IMR-90 (cell line): ENCODE data around the gene NKAIN4. TPM values are rescaled to one million over a fixed set of nuclear protein-coding genes. Genes with fewer than 3 reads are reported as not detected.

Experiments used
- ELK1 ChIP-seq: fragments of 150-350 bp; IDR thresholded peaks from 2 replicates; pipeline ENCODE4 v1.6.1; 2016; ENCODE audit warnings: low read depth, mild to moderate bottlenecking, low read length, moderate library complexity, borderline replicate concordance
- NFE2L2 ChIP-seq: fragments of 150-350 bp; IDR thresholded peaks from 2 replicates; pipeline ENCODE4 v1.6.1; 2016; ENCODE audit warnings: low read depth, mild to moderate bottlenecking, low read length
- polyA plus RNA-seq, 3 experiments: library from polyadenylated mRNA; depleted of rRNA; stranded (reverse); fragments of >200 nt; gene quantifications; 2 replicates each; pipeline ENCODE4 v1.2.3, GENCODE V29; 2012; ENCODE audit warnings: low replicate concordance in 1 of 3
- total RNA-seq: library from RNA; depleted of rRNA; stranded (reverse); fragments of >200 nt; gene quantifications from 2 replicates; pipeline ENCODE4 v1.2.3, GENCODE V29; 2012

The NKAIN4 gene
- total and polyA plus RNA-seq, 2 of the 4 experiments (the other 2 are of a cell fraction): not detected

DNA sequence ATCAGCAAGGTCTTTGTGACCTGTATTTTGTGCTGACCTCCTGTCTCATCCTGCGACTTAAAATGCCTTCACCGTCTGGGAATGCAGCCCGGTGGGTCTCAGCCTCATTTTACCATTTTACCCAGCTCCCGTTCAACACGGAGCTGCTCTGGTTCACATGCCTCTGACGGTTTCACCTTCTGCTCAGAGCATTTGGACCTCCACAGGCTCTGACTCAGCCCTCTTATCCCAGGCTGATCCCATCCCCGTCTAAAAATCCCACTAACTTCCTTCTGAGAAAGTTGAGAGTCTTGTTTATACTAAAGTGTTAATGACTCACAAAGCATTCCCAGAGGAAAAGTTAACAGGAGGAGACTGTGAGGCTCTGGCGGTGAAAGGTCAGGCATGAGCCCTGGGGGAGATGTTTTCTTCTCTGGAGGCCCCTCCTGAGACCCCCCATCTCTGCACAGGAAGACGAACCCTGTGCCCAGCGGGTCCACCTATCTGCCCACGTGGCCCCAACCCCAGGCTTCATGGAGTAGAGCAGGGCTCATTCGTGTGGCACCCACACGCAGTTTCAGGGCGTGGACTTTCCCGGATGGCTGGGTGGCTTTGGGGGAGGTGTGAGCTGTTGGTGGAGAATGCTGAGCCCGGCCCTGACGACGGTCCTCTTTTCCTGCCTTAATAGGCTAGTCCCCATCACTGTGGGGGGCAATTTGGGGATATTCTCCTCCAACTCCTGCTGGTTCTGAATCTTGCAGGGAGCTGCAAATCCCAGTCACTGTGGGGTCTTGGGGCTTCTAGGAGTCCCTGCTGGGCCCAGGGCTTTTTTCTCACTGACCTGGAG, 21.8 kb downstream of the NKAIN4 start (continued):
- TF ChIP-seq ELK1: no peak
- no peak for TF ChIP-seq NFE2L2
